DND-41 (cell line): ENCODE data around the gene RNF225.
A peak's percentile ranks its signal among the peaks of the same experiment; 100 is the strongest.
"Not testable (repeated sequence)": the region's sequence is repeated elsewhere in the genome, so short reads cannot be mapped to it uniquely, and the experiment has no call there.

Source experiments
- ATAC-seq: fragments of 200-7000 bp; cut with Tn5 transposase; 3 replicates; pipeline ENCODE4 v1.9.1; 2021; ENCODE audit warnings: low read depth; ENCODE audit not compliant: insufficient read depth
- DNase-seq: peaks from one replicate; pipeline ENCODE4 v3.0.0-alpha.2; 2020
- H2AFZ ChIP-seq: 2 replicates; pipeline ENCODE4 v1.6.0; 2012; ENCODE audit warnings: low read depth, low read length
- H3K27ac ChIP-seq: 2 replicates; pipeline ENCODE4 v1.5.1; 2012; ENCODE audit warnings: low read length, inconsistent platforms
- H3K27me3 ChIP-seq: fragments of 200-600 bp; sonication (generic); 2 replicates; pipeline ENCODE4 v1.6.0; 2012; ENCODE audit warnings: low read length, mild to moderate bottlenecking, inconsistent platforms; ENCODE audit not compliant: insufficient read depth, poor library complexity
- H3K36me3 ChIP-seq: 2 replicates; pipeline ENCODE4 v1.5.1; 2012; ENCODE audit warnings: low read length, inconsistent platforms; ENCODE audit not compliant: insufficient read depth
- H3K4me1 ChIP-seq: 2 replicates; pipeline ENCODE4 v1.5.1; 2012; ENCODE audit warnings: mild to moderate bottlenecking, low read length; ENCODE audit not compliant: insufficient read depth
- H3K4me2 ChIP-seq: 2 replicates; pipeline ENCODE4 v1.6.0; 2012; ENCODE audit warnings: mild to moderate bottlenecking, moderate library complexity, low read length, inconsistent platforms; ENCODE audit not compliant: insufficient read depth
- H3K4me3 ChIP-seq, 2 experiments: fragments of 200-600 bp in 1 of 2; shearing (Covaris generic) in 1 of 2; 2 replicates each; pipeline ENCODE4 v1.5.1; 2012 to 2016; ENCODE audit warnings: inconsistent platforms in 2 of 2, low read length in 2 of 2, mild to moderate bottlenecking in 2 of 2, low read depth in 1 of 2, moderate library complexity in 1 of 2
- H3K79me2 ChIP-seq: 2 replicates; pipeline ENCODE4 v1.6.0; 2012; ENCODE audit warnings: low read length, inconsistent platforms; ENCODE audit not compliant: insufficient read depth
- H3K9ac ChIP-seq: 2 replicates; pipeline ENCODE4 v1.6.0; 2012; ENCODE audit warnings: low read depth, mild to moderate bottlenecking, inconsistent platforms, low read length, moderate library complexity
- H3K9me3 ChIP-seq: 2 replicates; pipeline ENCODE4 v1.5.1; 2012; ENCODE audit warnings: low read length, moderate library complexity, mild to moderate bottlenecking, inconsistent platforms; ENCODE audit not compliant: insufficient read depth, severe bottlenecking
- H4K20me1 ChIP-seq: 2 replicates; pipeline ENCODE4 v1.6.0; 2012; ENCODE audit warnings: low read length; ENCODE audit not compliant: insufficient read depth
- CTCF ChIP-seq: IDR thresholded peaks from 2 replicates; pipeline ENCODE4 v1.5.1; 2012; ENCODE audit warnings: borderline replicate concordance, low read length, moderate library complexity, mild to moderate bottlenecking; ENCODE audit not compliant: poor library complexity, severe bottlenecking; ENCODE audit errors: extremely low read depth
- EZH2 ChIP-seq: IDR thresholded peaks from 3 replicates; pipeline ENCODE4 v1.6.1; 2012; ENCODE audit warnings: borderline replicate concordance, low read depth, mild to moderate bottlenecking, moderate library complexity, low read length, inconsistent platforms; ENCODE audit not compliant: severe bottlenecking

The RNF225 gene

DNA sequence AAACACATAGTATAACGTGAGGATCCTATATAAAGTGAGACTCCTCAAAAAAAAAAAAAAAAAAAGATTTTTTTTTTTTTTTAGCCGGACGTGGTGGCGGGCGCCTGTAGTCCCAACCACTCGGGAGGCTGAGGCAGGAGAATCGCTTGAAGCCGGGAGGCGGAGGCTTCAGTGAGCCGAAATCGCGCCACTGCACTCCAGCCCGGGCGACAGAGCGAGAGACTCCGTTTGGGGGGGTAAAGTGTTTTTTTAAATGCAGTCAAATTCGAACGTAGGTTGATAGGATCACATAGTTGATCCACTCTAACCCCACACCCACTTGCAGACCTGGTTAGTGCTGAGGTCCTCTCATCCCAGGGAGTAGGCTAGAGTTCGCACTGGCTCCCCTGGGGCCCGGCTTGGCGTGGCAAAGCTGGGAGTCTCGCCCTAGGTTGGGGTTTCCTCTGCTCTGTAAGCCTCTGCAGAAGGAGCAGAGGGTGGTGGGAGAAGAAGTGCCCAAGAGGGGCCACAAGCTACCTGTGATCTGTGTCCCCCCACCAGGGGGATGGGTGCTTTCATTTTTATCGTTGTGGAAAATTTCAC is 6.5 kb downstream of the RNF225 start:
- TF ChIP-seq CTCF (no peak), EZH2 (no peak)
- Histone ChIP-seq H3K27ac (peak overlapping the region; percentile 70), H3K27me3 (no peaks in the 10 kb centered on the region), H3K79me2 (peaks cover 9% of the 10 kb centered on the region; the same call in 1 of the 2 replicates), H3K4me3 (peak overlapping the region; percentile 32 to 77; a peak in 3 of 4 replicates), H3K4me2 (peak overlapping the region; percentile 71), H3K36me3 (no peaks in the 10 kb centered on the region), H3K9me3 (no peaks in the 10 kb centered on the region), H3K9ac (peak overlapping the region; percentile 60), H4K20me1 (no peaks in the 10 kb centered on the region), H3K4me1 (peaks cover 27% of the 10 kb centered on the region), H2AFZ (peak overlapping the region; percentile 71)
- ATAC-seq (no peak), DNase-seq (peak; percentile 45)

- H3K9me3 ChIP-seq, H3K4me3 ChIP-seq, ATAC-seq, H3K4me2 ChIP-seq, H3K9ac ChIP-seq, H3K27me3 ChIP-seq, H4K20me1 ChIP-seq, H3K36me3 ChIP-seq, DNase-seq, H3K27ac ChIP-seq, H2AFZ ChIP-seq: not testable (repeated sequence)
- Histone ChIP-seq H3K79me2 (peaks cover 28% of the 10 kb centered on the region), H3K4me1 (peaks cover 37% of the 10 kb centered on the region)
Observed at GRCh38 chr19:58403920-58404478, 8.5 kb downstream of the RNF225 start.

GRCh38 chr19:58406818-58407657 is 11.6 kb downstream of the RNF225 start:
- Histone ChIP-seq H3K4me3 (peak overlapping the region; percentile 58 to 96; a peak in 3 of 4 replicates), H3K9me3 (no peaks in the 10 kb centered on the region), H3K27me3 (no peaks in the 10 kb centered on the region), H4K20me1 (no peaks in the 10 kb centered on the region), H3K4me2 (peak overlapping the region; percentile 75), H3K9ac (peak overlapping the region; percentile 77), H2AFZ (no peak overlapping the region), H3K4me1 (peaks cover 36% of the 10 kb centered on the region), H3K79me2 (peaks cover 42% of the 10 kb centered on the region), H3K27ac (peak overlapping the region; percentile 78), H3K36me3 (peaks cover 5% of the 10 kb centered on the region; the same call in 1 of the 2 replicates)
- TF ChIP-seq CTCF (peak; percentile 28), EZH2 (no peak)
- ATAC-seq = no peak
- DNase-seq = no peak
